GM18505 (cell line): Measurements from ENCODE around the gene MAN1A2.
"Not testable (repeated sequence)": the region's sequence is repeated elsewhere in the genome, so short reads cannot be mapped to it uniquely, and the experiment has no call there.

Source experiments
- ATAC-seq: cut with Tn5 transposase; IDR thresholded peaks from one replicate; pipeline ENCODE4 v1.9.1; 2021; ENCODE audit not compliant: unreplicated experiment
- POLR2A ChIP-seq: IDR thresholded peaks from 4 replicates; pipeline ENCODE4 v1.6.1; 2011; ENCODE audit warnings: borderline replicate concordance; ENCODE audit not compliant: insufficient read depth, insufficient read length; ENCODE audit errors: extremely low read depth

MAN1A2 gene

DNA sequence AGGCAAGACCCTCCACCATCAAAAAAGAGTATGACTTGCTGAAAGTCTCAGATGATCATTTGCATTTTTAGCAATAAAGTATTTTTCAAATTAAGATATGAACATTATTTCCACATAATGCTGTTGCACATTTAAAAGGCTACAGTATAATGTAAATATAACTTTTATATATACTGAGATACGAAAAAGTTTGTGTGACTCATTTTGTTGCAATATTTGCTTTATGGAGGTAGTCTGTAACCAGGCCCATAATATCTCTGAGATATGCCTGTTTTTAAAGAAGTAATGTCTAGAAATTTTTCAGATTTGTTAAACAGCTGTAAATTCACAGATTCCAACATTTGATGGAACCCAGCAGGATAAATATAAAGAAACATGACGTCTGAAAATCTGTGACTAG, 86.7 kb downstream of the MAN1A2 start:
- ATAC-seq: no peak
- TF ChIP-seq POLR2A: no peak

DNA sequence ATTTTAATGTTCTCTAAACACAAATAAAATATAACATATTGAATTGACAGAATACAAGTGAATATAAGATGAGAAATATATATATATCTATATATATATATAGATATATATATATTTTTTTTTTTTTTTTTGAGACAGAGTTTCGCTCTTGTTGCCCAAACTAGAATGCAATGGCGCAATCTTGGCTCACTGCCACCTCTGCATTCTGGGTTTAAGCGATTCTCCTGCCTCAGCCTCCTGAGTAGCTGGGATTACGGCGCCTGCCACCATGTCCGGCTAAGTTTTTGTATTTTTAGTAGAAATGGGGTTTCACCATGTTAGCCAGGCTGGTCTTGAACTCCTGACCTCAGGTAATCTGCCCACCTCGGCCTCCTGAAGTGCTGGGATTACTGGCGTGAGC, 91.2 kb downstream of the MAN1A2 start:
- ATAC-seq: not testable (repeated sequence)

DNA sequence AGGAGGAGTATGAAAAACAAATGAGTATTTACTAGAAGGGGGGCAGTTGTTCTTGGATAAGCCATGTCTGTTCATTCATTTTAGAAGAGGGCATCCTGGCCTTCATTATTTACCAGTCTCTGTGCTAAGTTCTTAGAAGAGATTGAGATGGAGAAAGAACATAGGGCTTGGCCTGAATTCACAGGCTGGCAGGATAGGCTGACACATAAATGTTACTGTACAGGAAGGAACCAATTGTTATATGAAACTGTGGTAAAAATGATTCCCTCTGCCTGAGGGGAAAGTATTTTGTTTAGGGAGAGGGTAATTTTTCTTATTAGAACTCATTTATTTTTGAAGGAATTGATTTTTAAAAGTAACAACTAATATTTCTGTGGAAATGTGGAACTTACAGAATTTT, 99.5 kb downstream of the MAN1A2 start:
- TF ChIP-seq POLR2A: no peak
- ATAC-seq: no peak

DNA sequence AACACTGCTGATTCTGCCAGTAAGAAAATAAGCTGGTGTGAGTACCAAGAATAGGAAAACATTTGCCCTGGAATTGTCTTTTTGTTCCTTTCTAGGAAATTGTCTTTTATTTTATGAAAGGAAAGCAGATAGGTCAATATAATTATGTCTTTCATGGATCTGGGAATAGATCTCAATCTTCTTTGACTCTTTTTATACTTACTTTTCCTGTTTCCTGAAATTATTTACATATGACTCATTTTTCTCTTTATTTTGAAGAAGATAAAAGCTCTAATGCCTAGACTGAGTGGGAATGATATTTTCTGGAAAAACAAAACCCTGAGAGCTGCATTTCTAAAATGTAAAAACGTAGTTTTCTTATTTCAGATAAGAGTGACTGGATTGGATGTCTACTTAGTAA, 100.1 kb downstream of the MAN1A2 start:
- TF ChIP-seq POLR2A: no peak
- ATAC-seq: no peak

DNA sequence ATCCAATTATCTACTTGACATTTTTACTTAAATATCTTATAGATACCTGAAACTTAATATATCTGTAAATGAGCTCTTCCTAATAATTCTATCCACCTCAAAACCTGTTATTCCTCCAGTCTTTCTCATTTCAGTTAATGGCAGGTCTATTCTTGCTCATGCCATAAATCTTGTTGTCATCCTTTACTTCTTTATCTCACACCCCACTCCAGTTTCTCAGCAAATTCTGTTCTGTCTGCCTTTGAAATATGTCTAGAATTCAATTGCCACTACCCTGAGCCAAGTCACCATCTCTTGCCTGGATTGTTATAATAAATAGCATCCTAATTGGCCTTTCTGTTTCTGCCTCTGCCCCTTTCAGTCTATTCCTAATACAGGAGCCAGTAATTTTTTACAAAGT, 105.8 kb downstream of the MAN1A2 start:
- no peak for ATAC-seq
- no peak for TF ChIP-seq POLR2A

DNA sequence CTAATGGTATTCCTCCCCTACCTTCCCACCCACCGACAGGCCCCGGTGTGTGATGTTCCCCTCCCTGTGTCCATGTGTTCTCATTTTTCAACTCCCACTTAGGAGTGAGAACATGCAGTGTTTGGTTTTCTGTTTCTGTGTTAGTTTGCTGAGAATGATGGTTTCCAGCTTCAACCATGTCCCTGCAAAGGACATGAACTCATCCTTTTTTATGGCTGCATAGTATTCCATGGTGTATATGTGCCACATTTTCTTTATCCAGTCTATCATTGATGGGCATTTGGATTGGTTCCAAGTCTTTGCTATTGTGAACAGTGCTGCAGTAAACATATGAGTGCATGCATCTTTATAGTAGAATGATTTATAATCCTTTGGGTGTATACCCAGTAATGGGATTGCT, 108.2 kb downstream of the MAN1A2 start:
- not testable (repeated sequence) for ATAC-seq

DNA sequence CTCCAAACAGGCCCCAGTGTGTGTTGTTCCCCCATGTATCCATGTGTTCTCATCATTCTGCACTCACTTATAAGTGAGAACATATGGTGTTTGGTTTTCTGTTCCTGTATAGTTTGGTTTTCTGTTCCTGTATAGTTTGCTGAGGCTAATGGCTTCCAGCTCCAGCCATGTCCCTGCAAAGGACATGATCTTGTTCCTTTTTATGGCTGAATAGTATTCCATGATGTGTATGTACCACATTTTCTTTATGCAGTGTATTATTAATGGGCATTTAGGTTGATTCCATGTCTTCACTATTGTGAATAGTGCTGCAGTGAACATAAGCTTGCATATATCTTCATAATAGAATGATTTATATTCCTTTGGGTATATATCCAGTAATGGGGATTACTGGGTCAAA, 111.8 kb downstream of the MAN1A2 start:
- TF ChIP-seq POLR2A: no peak
- no peak for ATAC-seq

DNA sequence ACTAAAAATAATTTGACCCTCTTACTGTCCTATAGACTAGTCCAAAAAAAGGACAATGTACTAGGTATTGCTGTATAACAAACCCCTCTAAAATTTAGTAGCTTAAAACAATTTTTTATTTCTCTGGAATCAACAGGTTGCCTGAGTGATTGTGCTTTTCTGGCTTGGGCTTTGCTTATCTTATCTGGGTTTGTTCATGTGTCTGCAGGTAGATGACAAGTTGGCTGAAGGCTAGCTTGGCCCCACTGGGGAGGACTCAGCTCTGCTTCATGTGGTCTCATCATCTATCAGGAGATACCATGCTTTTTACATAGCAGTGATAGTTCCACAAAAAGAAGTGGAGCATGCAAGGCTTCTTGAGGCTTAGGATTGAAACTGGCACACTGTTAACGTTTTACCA, 114.2 kb downstream of the MAN1A2 start:
- no peak for TF ChIP-seq POLR2A
- no peak for ATAC-seq

DNA sequence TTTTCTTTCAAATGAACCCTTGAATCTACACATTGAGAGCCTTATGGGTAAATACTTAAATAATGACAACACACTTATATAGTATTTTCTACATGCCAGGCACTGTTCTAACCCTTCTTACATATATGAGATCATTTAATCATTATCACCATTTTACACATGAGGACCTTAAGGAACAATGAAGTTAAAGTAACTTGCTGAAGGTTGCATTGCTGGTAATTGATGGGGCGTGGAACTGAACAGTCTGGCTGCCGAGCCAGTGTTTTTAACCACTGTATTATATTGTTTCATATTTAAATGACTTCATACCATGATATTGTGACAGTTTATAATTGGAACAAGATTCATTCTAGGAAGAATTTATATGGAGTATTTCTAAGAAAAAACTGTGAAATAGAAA, 126.7 kb downstream of the MAN1A2 start:
- no peak for ATAC-seq
- no peak for TF ChIP-seq POLR2A

DNA sequence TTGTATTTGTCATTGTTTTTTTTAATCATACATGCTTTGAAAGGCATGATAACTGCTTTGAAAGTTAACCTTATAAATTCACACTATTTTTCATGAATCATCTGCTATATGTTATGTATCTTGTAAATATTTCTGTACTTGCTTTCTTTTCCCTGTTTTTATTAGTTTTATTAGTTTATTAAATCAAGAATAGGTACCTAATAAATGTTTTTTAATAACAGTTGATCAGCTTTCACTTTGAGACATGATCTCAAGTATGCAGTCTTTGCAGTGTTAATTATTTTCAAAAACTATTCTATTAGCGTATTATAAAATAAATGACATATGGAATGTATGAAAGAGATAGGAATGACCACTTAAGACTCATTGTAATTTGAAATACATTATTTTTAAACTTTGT, 127.8 kb downstream of the MAN1A2 start:
- no peak for TF ChIP-seq POLR2A
- ATAC-seq: no peak

DNA sequence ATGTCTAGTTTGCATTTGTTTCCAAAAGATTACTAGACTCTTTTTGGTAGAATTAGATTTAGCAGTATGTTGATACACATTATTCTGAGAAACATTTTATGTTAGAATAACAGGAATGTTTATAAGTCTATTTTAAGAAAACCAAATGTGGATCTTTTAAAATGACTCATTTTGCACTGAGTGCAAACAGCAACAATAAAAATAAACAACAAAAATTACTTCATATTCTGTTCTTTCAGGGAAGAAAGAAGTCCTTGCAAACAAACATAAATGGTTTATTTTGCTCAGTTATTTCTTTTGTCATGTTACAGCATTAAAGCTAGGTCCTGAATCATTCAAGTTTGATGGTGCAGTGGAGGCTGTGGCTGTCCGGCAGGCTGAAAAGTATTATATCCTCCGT, 131.8 kb downstream of the MAN1A2 start:
- no peak for TF ChIP-seq POLR2A
- no peak for ATAC-seq

DNA sequence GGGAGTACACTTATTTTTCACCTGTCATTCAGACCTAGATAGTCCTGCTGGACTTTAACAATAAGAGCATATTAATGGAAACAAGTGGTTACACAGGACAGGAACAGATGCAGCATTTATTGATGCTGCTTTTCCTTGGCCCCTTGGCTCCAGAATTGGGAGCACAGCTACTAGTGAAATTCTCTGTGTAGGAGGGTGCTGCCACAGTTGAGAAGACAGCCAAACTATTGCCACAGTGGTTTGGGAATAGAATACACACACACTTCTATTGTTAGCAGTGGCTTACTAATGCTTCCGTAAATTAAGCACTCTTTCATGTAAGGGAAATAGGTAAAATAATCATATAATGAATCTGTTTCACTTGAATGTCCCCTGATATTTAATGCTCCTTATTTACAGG, 133.3 kb downstream of the MAN1A2 start:
- no peak for TF ChIP-seq POLR2A
- no peak for ATAC-seq

DNA sequence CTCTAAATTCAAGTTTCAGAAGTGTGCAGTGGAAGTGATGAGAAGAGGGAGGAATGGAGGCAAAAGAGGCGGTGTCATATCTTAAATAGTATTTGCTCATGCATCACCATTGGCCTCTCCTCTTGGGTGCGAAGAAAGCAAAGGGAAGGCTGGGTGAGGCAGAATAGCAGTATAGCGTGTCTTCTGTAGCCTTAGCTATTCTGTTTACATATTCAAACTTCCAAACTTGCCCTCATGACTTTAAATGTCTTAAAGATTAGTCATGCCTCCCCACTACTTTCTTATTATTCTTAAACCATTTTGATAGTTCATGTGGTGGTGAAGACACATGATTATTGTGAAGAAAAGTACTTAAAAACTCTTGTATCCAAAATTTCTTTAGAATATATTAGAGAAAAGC, 134.0 kb downstream of the MAN1A2 start:
- no peak for TF ChIP-seq POLR2A
- ATAC-seq: no peak

DNA sequence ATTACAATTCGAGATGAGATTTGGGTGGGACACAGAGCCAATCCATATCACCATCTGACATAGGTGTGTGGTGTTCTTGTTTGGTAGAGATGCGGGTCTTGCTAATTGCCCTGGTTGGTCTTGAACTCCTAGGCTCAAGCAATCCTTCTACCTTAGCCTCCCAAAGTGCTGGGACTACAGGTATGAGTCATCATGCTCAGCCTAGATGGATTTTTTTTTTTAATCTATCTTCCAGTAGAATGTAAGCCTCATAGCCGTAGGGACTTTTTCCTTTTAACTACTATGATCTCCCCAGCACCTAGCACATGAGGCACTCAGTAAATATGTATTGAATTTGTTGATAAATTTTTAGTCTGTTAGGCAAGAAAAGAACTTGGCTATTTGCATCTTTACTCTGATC, 144.0 kb downstream of the MAN1A2 start:
- no peak for ATAC-seq
- no peak for TF ChIP-seq POLR2A

DNA sequence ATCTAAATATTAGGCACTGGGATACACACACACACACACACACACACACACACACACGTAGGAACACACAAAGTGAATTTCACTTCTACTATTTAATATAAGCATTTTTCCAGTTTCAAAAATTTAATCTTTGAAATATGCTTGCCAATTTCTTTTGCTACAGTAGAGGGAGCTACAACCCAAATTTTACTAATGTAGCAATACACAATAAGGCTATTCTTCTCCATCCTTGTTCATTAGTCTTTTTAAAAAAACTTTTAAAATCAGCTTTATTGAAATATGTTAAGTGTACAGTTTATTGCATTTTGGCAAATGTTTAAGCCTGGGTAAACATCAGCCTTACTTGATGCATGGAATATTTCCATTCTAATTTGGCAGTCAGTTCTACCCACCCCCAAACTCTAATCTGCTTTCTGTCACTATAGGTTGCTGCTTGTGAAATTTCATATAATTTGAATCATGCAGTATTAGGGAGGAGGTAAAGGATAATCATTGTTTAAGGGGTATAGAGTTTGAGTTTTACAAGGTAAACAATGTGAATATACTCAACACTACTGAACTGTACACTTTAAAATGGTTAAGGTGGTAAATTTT, 145.6 kb downstream of the MAN1A2 start:
- ATAC-seq: no peak
- TF ChIP-seq POLR2A: no peak
